B cell (primary cell): Measurements from ENCODE around the gene ASCL2. TPM values are rescaled to one million over a fixed set of nuclear protein-coding genes. Genes with fewer than 3 reads are reported as not detected.

Experiments
- ATAC-seq: fragments of 200-7000 bp; cut with Tn5 transposase; one replicate; pipeline ENCODE4 v1.10.0; 2021; ENCODE audit warnings: low read depth, mild to moderate bottlenecking, moderate number of reproducible peaks, moderate library complexity
- CTCF ChIA-PET: fragments of 350-600 bp; sonication (Branson Sonifier 250); formaldehyde crosslinking; loops from one replicate; lab custom pipeline; 2021; ENCODE audit warnings: antibody characterized with exemption, inconsistent platforms; lab: Charles Lee
- POLR2A ChIA-PET: fragments of 350-600 bp; sonication (Branson Sonifier 250); formaldehyde crosslinking; loops from one replicate; lab custom pipeline; 2021; ENCODE audit warnings: antibody characterized with exemption; lab: Charles Lee
- DNase-seq: peaks from one replicate; pipeline ENCODE4 v3.0.0; 2013
- H2AFZ ChIP-seq: 2 replicates; pipeline ENCODE4 v1.6.1; 2012; ENCODE audit warnings: mild to moderate bottlenecking, low read depth, low read length; ENCODE audit not compliant: insufficient read depth, poor library complexity, severe bottlenecking
- H3K27ac ChIP-seq, 2 donors: 1 replicate in 1 of 2; 2 replicates in 1 of 2; pipeline ENCODE4 v1.5.1; 2012 to 2013; ENCODE audit warnings: low read length in 2 of 2, mild to moderate bottlenecking in 2 of 2, moderate library complexity in 1 of 2
- H3K27me3 ChIP-seq, 4 experiments: fragments of 200-600 bp in 1 of 4; sonication (generic) in 1 of 4; replicated peaks in 1 of 4; 1 replicate in 2 of 4; 2 replicates in 2 of 4; pipeline versions ENCODE4 v1.6.1 to v1.7.0; 2013 to 2016; ENCODE audit warnings: low read length in 3 of 4, mild to moderate bottlenecking in 2 of 4, mixed read lengths in 1 of 4, moderate library complexity in 1 of 4; ENCODE audit not compliant: insufficient read depth in 4 of 4, control insufficient read depth in 3 of 4; ENCODE audit errors: control extremely low read depth in 1 of 4
- H3K36me3 ChIP-seq, 2 experiments: replicated peaks in 1 of 2; 1 replicate in 1 of 2; 2 replicates in 1 of 2; pipeline versions ENCODE4 v1.6.1 to v1.7.1; 2013; ENCODE audit warnings: low read length in 1 of 2; ENCODE audit not compliant: insufficient read depth in 2 of 2, control insufficient read depth in 1 of 2; ENCODE audit errors: control extremely low read depth in 1 of 2, extremely low read depth in 1 of 2
- H3K4me1 ChIP-seq, 2 donors: fragments of 200-600 bp in 1 of 2; sonication (generic) in 1 of 2; 1 replicate in 1 of 2; 2 replicates in 1 of 2; pipeline versions ENCODE4 v1.5.1 to v1.6.1; 2013 to 2017; ENCODE audit warnings: low read length in 2 of 2; ENCODE audit not compliant: control insufficient read depth in 2 of 2, insufficient read depth in 2 of 2
- H3K4me2 ChIP-seq: replicated peaks from 2 replicates; pipeline ENCODE3; 2012; ENCODE audit warnings: mild to moderate bottlenecking, low read depth, low read length; ENCODE audit not compliant: poor library complexity, severe bottlenecking
- H3K4me3 ChIP-seq, 5 experiments: fragments of 200-600 bp in 1 of 5; sonication (generic) in 1 of 5; 1 replicate in 3 of 5; 2 replicates in 2 of 5; pipeline versions ENCODE4 v1.5.1 to v1.7.0; 2011 to 2016; ENCODE audit warnings: low read length in 4 of 5, mild to moderate bottlenecking in 4 of 5, low read depth in 2 of 5, control low read depth in 1 of 5, moderate library complexity in 1 of 5; ENCODE audit not compliant: insufficient read depth in 1 of 5; ENCODE audit errors: control extremely low read depth in 1 of 5, extremely low read depth in 1 of 5
- H3K79me2 ChIP-seq: fragments of 200-600 bp; sonication (generic); one replicate; pipeline ENCODE4 v1.6.0; 2016; ENCODE audit warnings: low read length; ENCODE audit not compliant: control insufficient read depth, insufficient read depth
- H3K9ac ChIP-seq: fragments of 200-600 bp; sonication (generic); 2 replicates; pipeline ENCODE4 v1.6.1; 2017; ENCODE audit warnings: mild to moderate bottlenecking, low read length, moderate library complexity
- H3K9me3 ChIP-seq, 3 donors: one replicate each; pipeline versions ENCODE4 v1.6.1 to v1.7.1; 2013; ENCODE audit warnings: low read length in 2 of 3; ENCODE audit not compliant: control insufficient read depth in 2 of 3, insufficient read depth in 1 of 3; ENCODE audit errors: control extremely low read depth in 1 of 3
- H4K20me1 ChIP-seq: 2 replicates; pipeline ENCODE4 v1.6.0; 2012; ENCODE audit warnings: mild to moderate bottlenecking, low read length; ENCODE audit not compliant: insufficient read depth, control insufficient read depth, poor library complexity, severe bottlenecking
- H3K27ac Mint-ChIP-seq: one replicate; pipeline ENCODE4 v1.8.0; 2021; ENCODE audit warnings: mixed read lengths
- H3K27me3 Mint-ChIP-seq: one replicate; pipeline ENCODE4 v1.8.0; 2021; ENCODE audit warnings: mixed read lengths
- H3K4me1 Mint-ChIP-seq: one replicate; pipeline ENCODE4 v1.8.0; 2021; ENCODE audit warnings: mixed read lengths
- H3K4me3 Mint-ChIP-seq: one replicate; pipeline ENCODE4 v1.8.0; 2021; ENCODE audit warnings: mixed read lengths
- H3K9me3 Mint-ChIP-seq: one replicate; pipeline ENCODE4 v1.8.0; 2022; ENCODE audit warnings: mixed read lengths; ENCODE audit not compliant: insufficient read depth
- CTCF ChIP-seq: fragments of 200-600 bp; IDR thresholded peaks from one replicate; pipeline ENCODE4 v1.8.0; 2022; ENCODE audit warnings: antibody characterized with exemption, mild to moderate bottlenecking
- EZH2 ChIP-seq: IDR thresholded peaks from 2 replicates; pipeline ENCODE4 v1.6.1; 2012; ENCODE audit warnings: borderline replicate concordance, low read depth, mild to moderate bottlenecking, moderate library complexity, low read length; ENCODE audit not compliant: insufficient read depth, poor library complexity, severe bottlenecking
- WGBS: methylation state at CpG from one replicate; pipeline ENCODE4 v1.1.5; 2013; ENCODE audit warnings: missing lambda C conversion rate; ENCODE audit not compliant: insufficient coverage; 5-methylcytosine and 5-hydroxymethylcytosine counted together
- intact Hi-C: fragments of 100-400 bp; cut with micrococcal nuclease; formaldehyde crosslinking; loops from one replicate; pipeline ENCODE4 v1.10.0; 2022
- polyA plus RNA-seq: library from polyadenylated mRNA; depleted of rRNA; stranded (reverse); fragments of >200 nt; gene quantifications from 2 replicates; pipeline ENCODE4 v1.2.3, GENCODE V29; 2012
- total RNA-seq, 2 donors: library from RNA; stranded (reverse); fragments of 120-200 nt in 1 of 2; gene quantifications; 1 replicate in 1 of 2; 2 replicates in 1 of 2; pipeline versions ENCODE4 v1.2.3 to v1.2.4, GENCODE V29; 2013 to 2022

ASCL2 gene
- total and polyA plus RNA-seq, 2 donors (not counting 1 experiment from before 2014, with no cell fraction given): 2.1 to 2.2 TPM

GRCh38 chr11:2301631-2302305, 31.4 kb upstream of the ASCL2 start, which contains the start of the genes C11orf21 and TSPAN32:
Gene C11orf21, minus strand, starts transcription at chr11:2301918. Its CDS starts 110 bp downstream, at chr11:2301808.
Gene TSPAN32, plus strand, starts transcription at chr11:2302013. Its CDS starts 137 bp downstream, at chr11:2302150.
- WGBS: 3% methylated on average over 13 of the region's 16 CpGs
- peak within 1 kb of the TSS; percentile 52 to 68 (median 64) for H3K4me3 ChIP-seq
- H3K36me3 ChIP-seq: peaks cover 0 to 7% of the 10 kb centered on the region in 2 experiments
- peak within 1 kb of the TSS; percentile 54 for H3K9ac ChIP-seq
- Mint-ChIP-seq H3K4me3 (peak within 1 kb of the TSS; percentile 92), H3K27me3 (no peaks in the 10 kb centered on the region), H3K9me3 (no peaks in the 10 kb centered on the region), H3K4me1 (peaks cover 76% of the 10 kb centered on the region), H3K27ac (peak within 1 kb of the TSS; percentile 98)
- TF ChIP-seq EZH2 (no peak), CTCF (no peak)
- no peaks in the 10 kb centered on the region for H4K20me1 ChIP-seq
- H3K27me3 ChIP-seq: no peaks in the 10 kb centered on the region
- POLR2A ChIA-PET: interaction anchor here (0.7 to 2.3 kb wide), 7 partner anchors 32 to 118 kb away, joined by 3 to 18 read pairs (median 3); partner anchors contain the start of gene TSSC4
- peak within 1 kb of the TSS; percentile 65 for H2AFZ ChIP-seq
- peaks cover 73 to 82% of the 10 kb centered on the region in 2 donors for H3K4me1 ChIP-seq
- CTCF ChIA-PET: interaction anchor here (0.7 to 15.0 kb wide), 14 partner anchors 9 to 627 kb away, joined by 3 to 583 read pairs (median 6); partner anchors contain the start of genes ASCL2, CD81, PHLDA2 and TSSC4
- DNase-seq (peak; percentile 61), ATAC-seq (peak; percentile 48)
- peak within 1 kb of the TSS; percentile 65 to 88 for H3K27ac ChIP-seq
- H3K4me2 ChIP-seq: peak within 1 kb of the TSS; percentile 79
- no peaks in the 10 kb centered on the region for H3K9me3 ChIP-seq
- intact Hi-C loops: loop anchor here (5.0 kb wide), 2 partner anchors 226 to 586 kb away; partner anchors contain the start of gene CDKN1C
- H3K79me2 ChIP-seq: peaks cover 33% of the 10 kb centered on the region
